Measurements from ENCODE around the gene RAB6B.

Gene RAB6B

GRCh38 chr3:133840055-133840737 lies 55.5 kb downstream of the RAB6B start:
- Histone ChIP-seq H3K27ac (ENCODE audit: extremely low read depth, low read depth, low read length) (no peak overlapping the region), H3K4me1 (ENCODE audit: control insufficient read depth, insufficient read depth, low read length) (no peaks in the 10 kb centered on the region), H3K36me3 (ENCODE audit: control insufficient read depth in 2 of 2, insufficient read depth in 1 of 2, low read length in 2 of 2) (peaks cover 0 to 43% of the 10 kb centered on the region in 2 experiments; a peak in 1 of 3 replicates), H3K9me3 (ENCODE audit: control insufficient read depth, insufficient read depth, low read depth, low read length) (no peaks in the 10 kb centered on the region), H3K4me3 (ENCODE audit: low read depth, low read length) (no peak overlapping the region)
- CTCF ChIA-PET = interaction anchor here (0.6 kb wide), 1 partner anchor 22 kb away, joined by 5 read pairs; no protein-coding TSS in a partner anchor
- TF ChIP-seq ZNF658 (tag by site-specific recombination; IDR thresholded peaks at IDR 0.05) = no peak
- no peak for TF ChIP-seq ZNF148 (tag by site-specific recombination; IDR thresholded peaks at IDR 0.05; ENCODE audit: borderline replicate concordance)
- TF ChIP-seq IKZF3 (tag by site-specific recombination; IDR thresholded peaks at IDR 0.05) = no peak
- no peak for TF ChIP-seq MZF1 (tag by site-specific recombination; IDR thresholded peaks at IDR 0.05; ENCODE audit: borderline replicate concordance)
- no peak for TF ChIP-seq ZNF555 (tag by site-specific recombination; conservative IDR thresholded peaks at IDR 0.05)
- TF ChIP-seq ZNF302 (tag by site-specific recombination; IDR thresholded peaks at IDR 0.05; ENCODE audit: low read depth) = no peak
- TF ChIP-seq BCL11A (tag by site-specific recombination; IDR thresholded peaks at IDR 0.05; ENCODE audit: low read depth) = no peak
- no peak for TF ChIP-seq BCL11B (tag by site-specific recombination; IDR thresholded peaks at IDR 0.05; ENCODE audit: low read depth)
- no peak for TF ChIP-seq ZNF133 (tag by site-specific recombination; IDR thresholded peaks at IDR 0.05)
- no peak for TF ChIP-seq ZNF138 (tag by site-specific recombination; IDR thresholded peaks at IDR 0.05; ENCODE audit: borderline replicate concordance)
- TF ChIP-seq ZNF488 (tag by site-specific recombination; IDR thresholded peaks at IDR 0.05) = no peak
- TF ChIP-seq YY2 (tag by site-specific recombination; IDR thresholded peaks at IDR 0.05) = no peak
- TF ChIP-seq ZNF175 (tag by site-specific recombination; IDR thresholded peaks at IDR 0.05) = no peak
- TF ChIP-seq ZNF704 (tag by site-specific recombination; IDR thresholded peaks at IDR 0.05) = no peak
- TF ChIP-seq ZNF518A (tag by site-specific recombination; conservative IDR thresholded peaks at IDR 0.05; ENCODE audit: low read depth) = no peak
- no peak for TF ChIP-seq ZFHX2 (tag by site-specific recombination; conservative IDR thresholded peaks at IDR 0.05)
- no peak for TF ChIP-seq ZNF10 (tag by site-specific recombination; IDR thresholded peaks at IDR 0.05)
- TF ChIP-seq SCRT1 (tag by site-specific recombination; IDR thresholded peaks at IDR 0.05; ENCODE audit: borderline replicate concordance) = no peak
- POLR2A ChIA-PET = no interaction called here

All from HEK293 (cell line).